Activated CD4-positive, alpha-beta T cell treated with anti-CD3 and anti-CD28 coated beads, Interleukin-2, amount 50 U/mL, for 16 hours (primary cell): ENCODE results near the gene URGCP.
A peak's percentile ranks its signal among the peaks of the same experiment; 100 is the strongest.
"Not testable (repeated sequence)": the region's sequence is repeated elsewhere in the genome, so short reads cannot be mapped to it uniquely, and the experiment has no call there.

Experiments used
- DNase-seq: peaks from one replicate; pipeline ENCODE4 v3.0.0-alpha.2; 2020

The URGCP gene

GRCh38 chr7:43871064-43871463, 35.3 kb downstream of the URGCP start:
- no peak for DNase-seq

DNA sequence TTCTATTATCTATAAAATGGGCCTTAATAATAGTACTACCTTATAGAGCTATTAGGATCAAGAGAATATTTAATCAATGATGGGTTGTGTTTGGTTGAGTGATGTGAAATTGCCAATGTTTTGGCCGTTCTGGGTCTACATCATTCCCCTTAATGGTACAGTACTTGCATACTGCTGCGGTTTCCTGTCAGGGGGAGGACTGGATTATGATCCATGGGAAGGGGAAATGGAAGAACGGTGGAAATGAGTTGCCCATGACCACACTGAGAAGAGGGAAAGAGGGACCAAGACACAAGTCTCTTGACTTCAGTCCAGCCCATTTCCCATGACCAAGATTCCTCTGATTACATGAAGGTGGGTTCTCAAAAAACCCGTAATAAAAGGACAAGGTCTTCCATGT, 36.1 kb downstream of the URGCP start:
- no peak for DNase-seq

DNA sequence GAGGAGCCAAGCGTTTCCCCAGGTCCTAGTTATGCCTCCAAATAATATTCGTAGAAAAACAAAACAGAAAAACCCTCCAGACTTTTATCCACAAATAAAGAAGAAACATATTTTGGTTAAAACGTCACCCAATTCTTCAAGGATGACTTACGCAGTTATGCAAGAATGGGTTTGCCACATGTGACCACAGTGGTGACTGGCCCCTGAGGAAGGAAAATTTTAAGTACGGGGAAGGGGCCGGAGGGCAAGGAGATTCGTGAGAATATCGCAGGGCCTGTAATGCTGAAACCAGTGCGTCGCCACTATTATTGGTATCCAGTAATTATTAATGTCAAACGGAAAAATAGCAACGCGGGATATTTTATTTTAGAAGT, 36.5 kb downstream of the URGCP start:
- peak; percentile 17 for DNase-seq

DNA sequence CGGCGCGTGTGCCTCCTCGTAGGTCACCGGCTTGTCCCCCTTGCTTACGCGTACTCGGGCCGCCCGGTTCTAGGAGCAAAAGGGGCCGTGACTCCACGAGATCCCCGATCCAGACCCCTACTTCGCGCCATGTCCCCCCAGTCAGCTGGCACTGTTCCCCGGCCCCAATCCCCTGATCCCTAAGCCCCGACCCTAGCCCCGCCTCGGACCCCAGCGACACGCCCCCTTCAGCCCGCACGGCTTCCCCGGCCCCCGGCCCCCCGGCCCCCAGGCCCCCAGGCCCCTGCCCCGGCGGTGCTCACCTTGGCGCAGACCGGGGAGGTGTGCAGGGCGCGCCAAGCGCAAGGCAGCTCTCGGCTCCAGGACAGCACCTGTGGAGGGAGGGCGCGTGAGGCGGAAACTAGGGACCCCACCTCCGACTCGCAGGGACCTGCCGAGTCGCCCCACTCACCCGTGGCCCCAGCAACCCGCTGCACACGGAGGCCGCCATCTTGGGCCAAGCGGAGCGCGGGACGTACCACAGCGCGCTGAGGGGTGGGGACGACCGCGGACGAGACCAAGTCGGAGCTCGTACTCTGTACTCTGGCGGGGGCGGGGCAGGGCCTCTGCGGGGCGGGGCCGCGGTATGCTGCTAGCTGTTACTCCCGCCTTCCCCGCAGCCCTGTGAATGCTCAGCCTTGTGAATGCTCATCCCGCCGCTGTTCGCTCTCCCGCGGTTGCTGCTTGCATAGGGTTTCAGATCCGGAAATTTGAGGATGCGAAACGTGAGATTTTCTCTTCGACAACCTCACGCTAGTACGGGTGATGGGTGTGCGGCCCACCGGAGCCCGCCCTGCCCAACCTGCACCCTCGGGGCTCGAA, 37.2 kb downstream of the URGCP start, which contains the start of gene MRPS24:
Gene MRPS24, minus strand, starts transcription at position 512 of the 861 bp plus-strand sequence. Its CDS starts 22 bp downstream, at position 490.
- DNase-seq = peak; percentile 93

GRCh38 chr7:43868681-43869005, 37.8 kb downstream of the URGCP start:
- DNase-seq = no peak

GRCh38 chr7:43868181-43868580, 38.2 kb downstream of the URGCP start:
- no peak for DNase-seq

DNA sequence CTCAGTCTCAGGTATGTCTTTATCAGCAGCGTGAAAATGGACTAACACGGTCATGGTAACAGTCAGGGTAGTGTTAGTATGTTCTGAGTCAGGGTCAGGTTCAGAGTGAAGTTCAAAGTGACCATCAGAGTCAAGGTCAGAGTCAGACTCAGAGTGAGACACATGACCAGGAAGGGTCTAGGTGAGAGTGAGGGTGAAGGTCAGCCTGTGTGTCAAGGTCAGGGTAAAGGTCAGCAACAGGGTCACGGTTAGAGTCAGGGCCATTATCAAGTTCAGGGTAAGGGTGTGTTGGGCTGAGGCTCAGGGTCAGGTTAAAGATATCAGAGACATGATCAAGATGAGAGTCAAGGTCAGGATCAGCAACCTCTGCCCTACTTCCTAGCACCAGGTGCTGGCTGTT, 41.1 kb downstream of the URGCP start:
- DNase-seq = no peak

GRCh38 chr7:43864126-43864525, 42.3 kb downstream of the URGCP start:
- no peak for DNase-seq

- no peak for DNase-seq
Measured at GRCh38 chr7:43856996-43857395, 49.4 kb downstream of the URGCP start.

DNA sequence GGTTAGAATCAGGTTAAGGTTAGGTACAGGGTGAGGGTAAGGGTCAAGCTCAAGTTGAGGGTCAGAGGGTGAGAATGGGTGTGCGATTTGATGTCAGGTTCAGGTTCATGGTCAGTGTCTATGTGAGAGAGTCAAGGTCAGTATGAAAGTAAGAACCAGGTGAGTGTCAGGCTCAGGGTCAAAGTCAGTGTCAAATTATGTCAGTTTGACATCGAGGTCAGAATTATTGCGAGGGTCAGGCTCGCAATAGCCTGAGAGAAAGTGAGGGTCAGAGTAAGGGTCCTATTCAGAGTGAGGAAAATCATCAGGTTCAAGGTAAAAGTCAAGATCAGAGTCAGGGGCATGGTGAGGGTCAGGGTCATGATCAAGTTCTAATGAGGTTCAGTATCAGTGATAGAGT, 50.1 kb downstream of the URGCP start:
- DNase-seq = no peak

GRCh38 chr7:43855176-43855575, 51.2 kb downstream of the URGCP start:
- no peak for DNase-seq

DNA sequence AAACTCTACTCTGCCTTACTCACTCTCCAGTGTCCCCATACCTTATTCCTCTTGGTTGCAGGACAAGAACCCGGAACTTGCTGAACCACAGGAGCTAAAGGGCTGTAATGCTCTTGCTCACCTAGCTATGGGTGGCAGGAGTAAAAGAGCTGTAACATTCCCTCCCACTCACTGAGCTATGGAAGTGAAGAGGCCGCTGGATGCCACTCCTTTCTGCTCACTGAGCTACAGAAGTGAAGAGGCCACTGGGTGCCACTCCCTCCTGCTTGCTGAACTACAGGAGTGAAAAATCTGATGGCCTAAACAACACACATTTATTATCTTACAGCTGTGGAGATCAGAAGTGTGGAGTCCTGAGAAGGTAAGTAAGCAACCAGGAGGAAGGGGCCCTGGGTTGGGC, 54.6 kb downstream of the URGCP start:
- no peak for DNase-seq

DNA sequence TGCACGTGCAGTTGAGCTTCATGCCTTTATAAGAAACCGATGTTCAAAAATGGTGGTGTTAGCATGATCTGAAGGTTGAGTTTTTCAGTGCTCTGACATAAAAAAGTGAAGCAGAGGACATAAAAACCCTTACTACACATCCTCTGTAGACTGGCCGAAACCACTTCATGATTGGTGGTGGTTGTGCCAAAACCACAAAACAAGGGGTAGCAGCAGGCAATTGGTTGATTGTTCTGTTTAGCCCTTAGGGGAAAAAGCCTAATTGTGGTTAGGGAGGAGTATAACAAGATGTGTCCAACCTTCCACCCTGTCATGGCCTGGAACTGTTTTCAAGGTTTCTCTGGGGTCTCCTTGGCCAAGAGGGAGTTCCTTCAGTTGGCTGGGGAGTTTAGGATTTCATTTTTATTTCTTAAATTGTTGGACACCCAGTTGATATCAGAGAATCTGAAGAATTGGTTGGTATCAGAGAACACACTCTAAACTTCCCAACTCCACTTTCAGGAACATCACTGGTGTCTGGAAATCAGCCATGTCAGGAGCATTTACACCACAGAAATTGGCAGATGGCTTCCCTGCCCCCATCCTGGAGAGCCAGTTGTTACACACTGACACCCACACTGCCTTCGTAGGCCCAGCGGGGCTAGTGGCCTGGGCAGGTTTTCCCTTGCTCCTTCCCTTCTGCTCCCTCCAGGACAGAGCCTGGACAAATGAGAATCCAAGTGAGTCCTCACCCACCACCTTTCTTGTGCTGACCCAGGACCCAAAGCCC, 55.9 kb downstream of the URGCP start:
- no peak for DNase-seq

- no peak for DNase-seq
Measured at GRCh38 chr7:43849047-43849446, 57.3 kb downstream of the URGCP start.

DNA sequence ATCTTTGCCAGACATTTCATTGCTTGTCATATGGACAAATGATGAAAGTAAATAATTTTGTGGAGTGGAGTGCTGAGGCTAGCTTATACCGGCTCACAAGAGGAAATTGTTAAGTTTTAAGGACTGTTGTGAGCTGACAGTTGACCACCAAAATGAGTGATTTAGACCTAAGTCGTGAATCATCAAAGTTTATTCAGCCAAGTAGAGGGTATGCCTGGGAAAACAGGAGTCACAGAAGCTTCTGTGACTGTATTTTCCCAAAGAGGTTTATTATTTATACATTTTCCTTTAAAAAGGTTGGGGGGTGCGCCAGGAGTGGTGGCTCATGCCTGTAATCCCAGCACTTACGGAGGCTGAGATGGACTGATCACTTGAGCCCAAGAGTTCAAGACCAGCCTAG, 58.9 kb downstream of the URGCP start:
- no peak for DNase-seq

DNA sequence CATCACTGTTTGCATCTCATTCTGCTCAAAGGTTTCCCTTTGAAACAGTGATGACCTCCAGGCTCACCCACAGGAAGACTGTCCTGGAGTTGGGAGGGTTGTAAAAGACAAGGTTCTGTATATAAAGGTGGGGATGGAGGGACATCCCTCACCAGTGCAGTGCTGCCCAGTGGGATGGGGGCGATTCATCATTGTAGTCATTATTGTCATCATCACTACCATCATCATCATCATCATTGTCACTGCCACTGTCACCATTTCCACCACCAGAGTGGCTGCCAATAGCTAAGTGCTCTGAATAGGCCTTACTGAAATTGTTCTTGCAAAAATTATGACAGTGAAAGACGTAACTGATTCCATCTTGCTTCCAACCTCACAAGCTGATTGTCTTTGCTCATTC, 61.7 kb downstream of the URGCP start:
- DNase-seq = no peak

- no peak for DNase-seq
Measured at GRCh38 chr7:43844257-43844656, 62.1 kb downstream of the URGCP start.

- no peak for DNase-seq
Measured at GRCh38 chr7:43843296-43843695, 63.1 kb downstream of the URGCP start.

DNA sequence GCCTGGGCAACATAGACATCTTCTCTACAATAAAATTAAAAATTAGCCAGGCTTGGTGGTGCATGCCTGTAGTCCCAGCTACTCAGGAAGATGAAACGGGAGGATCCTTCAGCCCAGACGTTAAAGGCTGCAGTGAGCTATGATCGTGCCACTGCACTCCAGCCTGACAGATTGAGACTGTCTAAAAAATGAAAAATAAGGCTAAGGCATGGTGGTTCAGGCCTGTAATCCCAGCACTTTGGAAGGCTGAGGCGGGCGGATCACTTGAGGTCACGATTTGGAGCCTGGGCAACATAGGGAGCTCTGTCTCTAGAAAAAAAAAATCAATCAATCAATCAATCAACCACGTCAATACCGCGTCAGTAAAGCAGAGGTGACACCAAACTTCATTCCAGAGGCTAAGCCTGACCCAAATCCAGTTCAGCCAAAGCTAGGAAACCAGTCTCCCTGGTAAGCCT, 68.2 kb downstream of the URGCP start:
- DNase-seq = no peak

DNA sequence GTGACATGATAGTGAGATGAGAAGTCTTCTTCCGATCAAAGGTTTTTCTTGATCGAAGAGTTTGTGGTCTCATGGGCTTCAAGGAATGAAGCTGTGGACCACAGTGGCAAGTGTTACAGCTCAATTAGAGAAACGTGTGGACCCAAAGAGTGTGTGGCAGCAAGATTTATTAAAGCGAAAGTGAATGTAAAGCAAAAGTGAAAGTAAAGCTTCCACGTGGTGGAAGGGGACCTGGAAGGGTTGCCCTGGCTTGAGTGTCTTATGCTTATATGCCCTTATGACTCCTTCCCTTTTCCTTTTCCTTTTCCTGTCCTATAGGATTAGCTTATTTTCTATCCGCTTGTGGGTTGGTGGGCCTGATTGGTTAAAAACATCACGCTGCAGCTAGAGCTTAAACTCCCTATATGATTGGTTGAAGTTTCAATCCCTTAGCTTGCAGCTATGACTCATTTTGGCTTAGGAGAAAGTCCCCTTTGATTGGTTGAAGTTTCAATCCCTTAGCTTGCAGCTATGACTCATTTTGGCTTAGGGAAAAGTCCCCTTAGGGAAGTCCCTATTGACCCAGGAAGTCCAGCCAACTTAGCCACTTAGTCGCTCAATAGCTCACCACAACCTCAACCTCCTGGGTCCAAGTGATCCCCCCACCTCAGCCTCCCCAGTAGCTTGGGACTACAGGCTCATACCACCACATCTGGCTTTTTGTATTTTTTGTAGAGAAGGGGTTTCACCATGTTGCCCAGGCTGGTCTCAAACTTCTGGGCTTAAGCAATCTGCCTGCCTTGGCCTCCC, 71.7 kb downstream of the URGCP start:
- DNase-seq = peak; percentile 83

- not testable (repeated sequence) for DNase-seq
Measured at GRCh38 chr7:43830917-43831316, 75.5 kb downstream of the URGCP start.
